PC-3 (cell line): ENCODE results near the gene SERBP1.

Source experiments
- CTCF ChIP-seq: fragments of 300-600 bp; sonication (generic); conservative IDR thresholded peaks from 2 replicates; pipeline ENCODE4 v1.5.1; 2017; ENCODE audit warnings: antibody characterized with exemption, low read depth, mild to moderate bottlenecking, low read length
- EZH2phosphoT487 ChIP-seq: fragments of 300-600 bp; sonication (generic); IDR thresholded peaks from 2 replicates; pipeline ENCODE4 v1.6.1; 2018; ENCODE audit warnings: mild to moderate bottlenecking, antibody characterized with exemption, low read length, borderline replicate concordance

GRCh38 chr1:67446893-67447292, 16.7 kb upstream of the SERBP1 start:
- TF ChIP-seq EZH2phosphoT487 (no peak), CTCF (no peak)
